ENCODE measurements around the gene UBL3. TPM values are rescaled to one million over a fixed set of nuclear protein-coding genes. Genes with fewer than 3 reads are reported as not detected.

Gene UBL3
- total RNA-seq, 1 experiment from 2014 or later, result 10.9 TPM

GRCh38 chr13:29749401-29750182 lies 100.8 kb downstream of the UBL3 start:
- no peak overlapping the region for H3K9ac ChIP-seq (ENCODE audit: low read length)
- H3K9me2 ChIP-seq (replicated peaks; ENCODE audit: low read length), result no peaks in the 10 kb centered on the region
- no peaks in the 10 kb centered on the region for H3F3A ChIP-seq (ENCODE audit: low read length, unreplicated experiment)
- H2AFZ ChIP-seq (ENCODE audit: low read length), result 0 out of 2 replicates have a peak overlapping the region, but pooled peaks have one; percentile 7
- H3K4me3 ChIP-seq (ENCODE audit: low read length), result no peak overlapping the region
- no TSS peak for BruUV-seq (replicated peaks)
- 0 out of 2 replicates have a peak, but pooled peaks cover 4% of the 10 kb centered on the region for H3K27me3 ChIP-seq (ENCODE audit: low read length)
- no peaks in the 10 kb centered on the region for H3K36me3 ChIP-seq (ENCODE audit: low read depth, low read length)
- H3K27ac ChIP-seq (ENCODE audit: low read length), result no peak overlapping the region
- TF ChIP-seq EZH2phosphoT487 (IDR thresholded peaks at IDR 0.05; ENCODE audit: borderline replicate concordance, low read length), result no peak
- no peaks in the 10 kb centered on the region for H3K9me3 ChIP-seq (ENCODE audit: low read length)
- DNase-seq, result no peak
- no peak overlapping the region for H3K4me2 ChIP-seq (ENCODE audit: low read length)
- intact Hi-C loops (cut with micrococcal nuclease), result no loop called here
- H3K79me2 ChIP-seq (ENCODE audit: low read length), result no peaks in the 10 kb centered on the region
- ATAC-seq, result no peak
- no peaks in the 10 kb centered on the region for H3K4me1 ChIP-seq (ENCODE audit: insufficient read depth, low read length)
- ChIA-PET POLR2A (ENCODE audit: unreplicated experiment) (no interaction called here), CTCF (no interaction called here)
- H4K20me1 ChIP-seq (ENCODE audit: low read length), result no peaks in the 10 kb centered on the region

DNA sequence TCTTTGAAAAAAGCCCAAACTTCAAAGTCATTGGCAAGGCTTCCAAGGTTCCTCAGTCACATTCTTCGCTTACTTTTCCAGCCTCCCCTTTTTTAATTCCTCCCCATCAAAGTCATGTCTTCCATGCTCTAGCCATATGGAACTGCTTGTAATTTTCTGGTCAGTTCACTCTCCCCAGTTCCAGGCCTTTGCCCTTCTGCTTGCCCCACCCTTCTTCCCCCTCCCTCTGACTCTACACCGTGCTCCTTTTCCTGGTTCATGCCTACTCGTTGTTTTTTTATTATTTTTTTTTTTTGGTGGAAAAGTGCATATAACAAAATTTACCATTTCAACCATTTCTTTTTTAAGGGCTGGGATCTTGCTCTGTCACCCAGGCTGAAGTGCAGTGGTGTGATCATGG lies 102.3 kb downstream of the UBL3 start:
- H3K27ac ChIP-seq (ENCODE audit: low read length), result no peak overlapping the region
- DNase-seq (no peak), ATAC-seq (no peak)
- no peak overlapping the region for H3K4me3 ChIP-seq (ENCODE audit: low read length)
- no peak overlapping the region for H3K9ac ChIP-seq (ENCODE audit: low read length)
- H3F3A ChIP-seq (ENCODE audit: low read length, unreplicated experiment), result no peaks in the 10 kb centered on the region
- no peaks in the 10 kb centered on the region for H4K20me1 ChIP-seq (ENCODE audit: low read length)
- H3K4me1 ChIP-seq (ENCODE audit: insufficient read depth, low read length), result no peaks in the 10 kb centered on the region
- H2AFZ ChIP-seq (ENCODE audit: low read length), result no peak overlapping the region
- POLR2A ChIA-PET (ENCODE audit: unreplicated experiment), result no interaction called here
- TF ChIP-seq CTCF (conservative IDR thresholded peaks at IDR 0.05; ENCODE audit: low read depth, low read length) (no peak), EZH2phosphoT487 (IDR thresholded peaks at IDR 0.05; ENCODE audit: borderline replicate concordance, low read length) (no peak), EZH2 (IDR thresholded peaks at IDR 0.05; ENCODE audit: low read length, unreplicated experiment) (no peak)
- intact Hi-C loops (cut with micrococcal nuclease), result no loop called here
- no peak overlapping the region for H3K4me2 ChIP-seq (ENCODE audit: low read length)
- H3K79me2 ChIP-seq (ENCODE audit: low read length), result no peaks in the 10 kb centered on the region
- BruUV-seq (replicated peaks), result no TSS peak
- H3K9me3 ChIP-seq (ENCODE audit: low read length), result no peaks in the 10 kb centered on the region
- 0 out of 2 replicates have a peak, but pooled peaks cover 4% of the 10 kb centered on the region for H3K27me3 ChIP-seq (ENCODE audit: low read length)
- no peaks in the 10 kb centered on the region for H3K36me3 ChIP-seq (ENCODE audit: low read depth, low read length)
- H3K9me2 ChIP-seq (replicated peaks; ENCODE audit: low read length), result no peaks in the 10 kb centered on the region
- CTCF ChIA-PET, result no interaction called here

GRCh38 chr13:29746148-29746677 lies 104.2 kb downstream of the UBL3 start:
- H3K79me2 ChIP-seq (ENCODE audit: low read length), result no peaks in the 10 kb centered on the region
- no peak overlapping the region for H3K9ac ChIP-seq (ENCODE audit: low read length)
- H3K36me3 ChIP-seq (ENCODE audit: low read depth, low read length), result no peaks in the 10 kb centered on the region
- intact Hi-C loops (cut with micrococcal nuclease), result no loop called here
- no peak overlapping the region for H3K4me2 ChIP-seq (ENCODE audit: low read length)
- no peaks in the 10 kb centered on the region for H3K9me2 ChIP-seq (replicated peaks; ENCODE audit: low read length)
- ChIA-PET CTCF (no interaction called here), POLR2A (ENCODE audit: unreplicated experiment) (no interaction called here)
- H3K9me3 ChIP-seq (ENCODE audit: low read length), result no peaks in the 10 kb centered on the region
- no peak for DNase-seq
- H3K4me3 ChIP-seq (ENCODE audit: low read length), result no peak overlapping the region
- no peaks in the 10 kb centered on the region for H3K4me1 ChIP-seq (ENCODE audit: insufficient read depth, low read length)
- TF ChIP-seq CTCF (conservative IDR thresholded peaks at IDR 0.05; ENCODE audit: low read depth, low read length), result no peak
- TF ChIP-seq EZH2 (IDR thresholded peaks at IDR 0.05; ENCODE audit: low read length, unreplicated experiment), result no peak
- TF ChIP-seq EZH2phosphoT487 (IDR thresholded peaks at IDR 0.05; ENCODE audit: borderline replicate concordance, low read length), result no peak
- no peak overlapping the region for H3K27ac ChIP-seq (ENCODE audit: low read length)
- ATAC-seq, result no peak
- H3K27me3 ChIP-seq (ENCODE audit: low read length), result 0 out of 2 replicates have a peak, but pooled peaks cover 4% of the 10 kb centered on the region
- no TSS peak for BruUV-seq (replicated peaks)
- H2AFZ ChIP-seq (ENCODE audit: low read length), result no peak overlapping the region
- H3F3A ChIP-seq (ENCODE audit: low read length, unreplicated experiment), result no peaks in the 10 kb centered on the region
- H4K20me1 ChIP-seq (ENCODE audit: low read length), result no peaks in the 10 kb centered on the region

Measured in PC-3 (cell line).